Measurements from ENCODE around the gene EHF. TPM values are rescaled to one million over a fixed set of nuclear protein-coding genes. Genes with fewer than 3 reads are reported as not detected.

Gene EHF
- total and polyA plus RNA-seq, 2 of the 8 experiments (the other 6 are each of a cell fraction or from before 2014, with no cell fraction given) = not detected

DNA sequence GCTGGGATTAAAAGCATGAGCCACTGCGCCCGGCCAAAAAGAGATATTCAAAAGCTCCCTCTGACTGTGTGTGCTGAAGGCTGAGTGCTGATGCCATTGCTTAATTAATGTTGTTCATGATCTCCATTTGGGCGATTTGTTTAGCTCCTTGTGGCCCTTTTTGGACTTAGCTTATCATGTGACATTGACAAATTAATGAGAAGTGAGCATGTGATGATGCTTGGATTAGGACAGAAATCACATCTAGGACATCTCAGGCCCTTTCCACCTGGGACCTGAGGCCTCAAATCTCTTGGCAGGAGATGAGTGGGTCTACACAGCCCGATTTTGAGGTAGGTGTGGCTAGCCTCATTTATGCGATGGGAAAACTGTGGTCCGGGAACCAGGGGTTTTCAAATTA lies 10.4 kb downstream of the EHF start (continued):
- TF ChIP-seq CHD7 (IDR thresholded peaks at IDR 0.05; ENCODE audit: insufficient replicate concordance, low read length) (no peak), SP2 (IDR thresholded peaks at IDR 0.05; ENCODE audit: low read length) (no peak), TCF12 (IDR thresholded peaks at IDR 0.05; ENCODE audit: low read depth, low read length) (no peak), POLR2AphosphoS5 (IDR thresholded peaks at IDR 0.05; ENCODE audit: low read depth, low read length) (no peak), ZNF274 (IDR thresholded peaks at IDR 0.05; ENCODE audit: borderline replicate concordance, extremely low read depth, low read length) (no peak), CHD2 (IDR thresholded peaks at IDR 0.05; ENCODE audit: low read length) (no peak), SP4 (IDR thresholded peaks at IDR 0.05; ENCODE audit: low read length) (no peak), RBBP5 (IDR thresholded peaks at IDR 0.05; ENCODE audit: borderline replicate concordance, low read depth, low read length) (no peak), TBP (IDR thresholded peaks at IDR 0.05; ENCODE audit: low read depth, low read length) (no peak), USF2 (IDR thresholded peaks at IDR 0.05; ENCODE audit: low read length) (no peak), TAF1 (IDR thresholded peaks at IDR 0.05; ENCODE audit: low read depth, low read length) (no peak), SIX5 (IDR thresholded peaks at IDR 0.05; ENCODE audit: low read depth, low read length) (no peak), SRF (IDR thresholded peaks at IDR 0.05; ENCODE audit: low read depth, low read length) (no peak)
